Inflammatory macrophage (primary cell): ENCODE measurements around the gene IRF7.

Experiments
- DNase-seq, 2 donors: peaks; one replicate each; pipeline ENCODE4 v3.0.0-alpha.2; 2020 to 2022

Gene IRF7

DNA sequence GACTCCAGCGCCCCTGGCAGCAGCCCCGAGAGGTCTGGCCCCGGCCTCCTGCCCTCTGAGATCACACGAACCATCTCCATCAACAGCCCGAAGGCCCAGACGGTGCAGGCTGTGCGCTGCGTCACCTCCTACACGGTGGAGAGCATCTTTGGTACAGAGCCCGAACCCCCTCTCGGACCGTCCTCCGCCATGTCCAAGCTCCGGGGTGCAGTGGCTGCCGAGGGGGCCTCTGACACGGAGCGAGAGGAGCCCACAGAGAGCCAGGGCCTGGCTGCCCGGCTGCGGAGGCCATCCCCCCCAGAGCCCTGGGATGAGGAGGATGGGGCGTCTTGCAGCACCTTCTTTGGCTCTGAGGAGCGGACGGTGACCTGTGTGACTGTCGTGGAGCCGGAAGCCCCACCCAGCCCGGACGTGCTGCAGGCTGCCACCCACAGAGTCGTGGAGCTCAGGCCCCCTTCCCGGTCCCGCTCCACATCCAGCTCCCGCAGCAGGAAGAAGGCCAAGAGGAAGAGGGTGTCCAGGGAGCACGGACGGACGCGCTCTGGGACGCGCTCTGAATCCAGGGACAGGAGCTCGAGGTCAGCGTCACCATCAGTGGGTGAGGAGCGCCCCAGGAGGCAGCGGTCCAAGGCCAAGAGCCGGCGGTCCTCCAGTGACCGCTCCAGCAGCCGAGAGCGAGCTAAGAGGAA lies 7.6 kb downstream of the IRF7 start:
- DNase-seq = no peak

DNA sequence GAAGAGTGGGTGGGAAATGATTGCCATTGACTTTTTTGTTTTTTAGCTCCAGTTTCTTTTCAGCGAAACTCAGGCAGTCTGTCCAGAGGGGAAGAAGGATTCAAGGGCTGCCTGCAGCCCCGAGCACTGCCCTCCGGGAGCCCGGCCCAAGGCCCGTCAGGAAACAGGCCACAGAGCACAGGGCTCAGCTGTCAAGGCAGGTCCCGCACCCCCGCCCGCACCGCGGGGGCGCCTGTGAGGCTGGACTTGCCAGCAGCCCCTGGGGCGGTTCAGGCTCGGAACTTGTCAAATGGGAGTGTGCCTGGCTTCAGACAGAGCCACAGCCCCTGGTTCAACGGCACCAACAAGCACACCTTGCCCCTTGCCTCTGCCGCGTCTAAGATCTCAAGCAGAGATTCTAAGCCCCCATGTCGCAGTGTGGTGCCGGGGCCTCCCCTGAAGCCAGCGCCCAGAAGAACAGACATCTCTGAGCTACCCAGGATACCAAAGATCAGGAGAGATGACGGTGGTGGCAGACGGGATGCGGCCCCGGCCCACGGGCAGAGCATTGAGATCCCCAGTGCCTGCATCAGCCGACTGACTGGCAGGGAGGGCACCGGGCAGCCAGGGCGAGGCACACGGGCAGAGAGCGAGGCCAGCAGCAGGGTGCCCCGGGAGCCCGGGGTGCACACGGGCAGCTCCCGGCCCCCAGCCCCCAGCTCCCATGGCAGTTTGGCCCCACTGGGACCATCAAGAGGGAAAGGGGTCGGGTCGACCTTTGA lies 8.6 kb downstream of the IRF7 start:
- DNase-seq = no peak

DNA sequence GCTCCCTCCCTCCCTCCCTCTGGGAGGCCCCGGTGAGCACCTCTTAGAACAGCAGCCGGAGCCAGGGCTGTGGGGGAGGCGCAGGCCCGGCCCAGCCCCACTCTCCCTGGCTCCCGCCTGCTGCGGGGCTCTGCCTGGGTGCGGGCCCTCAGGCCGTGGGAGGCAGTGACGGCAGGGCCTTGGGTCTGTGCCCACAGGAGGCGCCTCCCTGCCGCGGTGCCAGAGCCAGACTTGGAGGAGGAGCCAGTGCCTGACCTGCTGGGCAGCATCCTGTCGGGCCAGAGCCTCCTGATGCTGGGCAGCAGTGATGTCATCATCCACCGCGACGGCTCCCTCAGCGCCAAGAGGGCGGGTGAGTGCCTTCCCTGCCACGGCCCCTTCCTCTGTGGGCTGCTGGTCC lies 9.5 kb downstream of the IRF7 start:
- DNase-seq = no peak

DNA sequence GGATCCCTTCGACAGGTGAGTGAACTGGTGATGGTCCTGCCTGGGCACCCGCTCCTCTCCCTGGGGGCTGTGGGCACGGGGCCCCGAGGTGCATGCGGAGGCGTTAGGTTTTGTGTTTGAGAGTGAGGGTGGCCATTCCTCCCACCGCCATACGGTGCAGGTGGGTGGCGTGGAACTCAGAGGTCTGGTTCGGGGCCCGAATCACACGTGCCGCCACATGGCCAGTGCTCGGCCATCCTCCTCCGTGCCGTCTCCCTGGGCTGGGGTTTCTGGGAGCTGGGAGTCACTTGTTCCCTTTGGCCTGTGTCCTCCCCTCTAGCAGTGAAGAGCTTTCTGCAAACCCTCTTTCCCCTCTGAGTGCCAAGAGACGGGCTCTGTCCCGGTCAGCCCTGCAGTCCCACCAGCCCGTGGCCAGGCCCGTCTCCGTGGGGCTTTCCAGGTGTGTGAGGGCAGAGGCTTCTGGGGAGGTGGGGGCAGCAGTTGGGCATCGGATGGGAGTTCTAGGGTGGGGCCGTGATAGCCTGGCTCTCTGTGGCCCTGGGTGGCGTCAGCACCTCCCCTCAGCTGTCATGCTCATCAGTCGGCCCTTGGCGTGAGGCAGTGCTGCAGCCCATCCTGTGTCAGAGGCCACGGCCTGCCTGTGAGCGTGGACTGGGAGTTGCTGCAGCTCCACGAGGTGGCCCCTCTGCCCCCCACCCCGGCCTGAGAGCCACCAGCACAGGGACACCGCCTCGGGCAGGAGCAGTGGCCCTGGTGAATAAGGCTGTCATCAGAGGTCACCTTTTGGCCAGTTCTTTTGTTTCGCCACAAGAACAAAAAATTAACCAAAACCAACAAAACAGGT lies 10.2 kb downstream of the IRF7 start:
- DNase-seq = no peak

DNA sequence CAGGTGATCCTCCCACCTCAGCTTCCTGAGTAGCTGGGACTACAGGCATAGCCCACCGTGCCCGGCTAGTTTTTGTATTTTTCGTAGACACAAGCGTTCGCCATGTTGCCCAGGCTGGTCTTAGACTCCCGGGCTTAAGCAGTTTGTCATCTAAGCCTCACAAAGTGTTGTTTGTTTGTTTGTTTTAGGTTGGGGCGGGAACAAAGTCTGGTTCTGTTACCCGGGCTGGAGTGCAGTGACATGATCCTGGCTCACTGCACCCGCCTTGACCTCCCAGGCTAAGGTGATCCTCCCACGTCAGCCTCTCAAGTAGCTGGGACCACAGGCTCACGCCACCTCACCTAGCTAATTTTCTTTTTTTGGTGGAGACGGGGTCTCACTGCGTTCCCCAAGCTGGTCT lies 12.6 kb downstream of the IRF7 start:
- no peak for DNase-seq

DNA sequence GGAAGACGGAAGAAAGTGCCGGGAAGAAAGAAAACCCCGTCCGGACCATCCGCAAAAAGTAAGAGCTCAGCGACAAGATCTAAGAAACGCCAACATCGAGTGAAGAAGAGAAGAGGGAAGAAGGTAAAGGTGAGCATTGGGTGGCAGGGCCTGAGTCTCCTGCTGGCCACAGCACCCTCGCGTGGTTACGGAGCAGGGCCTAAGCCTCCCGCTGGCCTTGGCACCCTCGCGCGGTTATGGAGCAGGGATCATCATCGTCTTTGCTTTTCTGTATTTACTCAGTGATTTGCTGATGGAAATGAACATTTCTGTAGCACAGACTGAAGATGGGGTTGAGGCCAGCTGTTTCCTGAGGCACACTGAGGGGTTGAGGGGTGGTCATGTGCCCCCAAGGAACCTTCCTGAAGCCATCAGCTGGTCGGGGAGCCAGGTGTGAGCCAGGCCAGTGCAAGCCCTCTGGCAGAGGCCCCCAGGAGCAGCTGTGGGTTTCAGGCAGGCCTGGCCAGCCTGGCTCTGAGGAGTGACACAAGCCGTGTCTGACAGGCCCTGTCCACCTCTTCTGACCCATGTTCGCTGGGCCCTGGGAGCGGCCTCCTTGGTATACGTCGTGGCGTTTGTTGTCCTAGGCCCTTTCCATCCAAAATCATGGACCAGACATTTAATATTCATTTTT lies 14.0 kb downstream of the IRF7 start:
- no peak for DNase-seq

DNA sequence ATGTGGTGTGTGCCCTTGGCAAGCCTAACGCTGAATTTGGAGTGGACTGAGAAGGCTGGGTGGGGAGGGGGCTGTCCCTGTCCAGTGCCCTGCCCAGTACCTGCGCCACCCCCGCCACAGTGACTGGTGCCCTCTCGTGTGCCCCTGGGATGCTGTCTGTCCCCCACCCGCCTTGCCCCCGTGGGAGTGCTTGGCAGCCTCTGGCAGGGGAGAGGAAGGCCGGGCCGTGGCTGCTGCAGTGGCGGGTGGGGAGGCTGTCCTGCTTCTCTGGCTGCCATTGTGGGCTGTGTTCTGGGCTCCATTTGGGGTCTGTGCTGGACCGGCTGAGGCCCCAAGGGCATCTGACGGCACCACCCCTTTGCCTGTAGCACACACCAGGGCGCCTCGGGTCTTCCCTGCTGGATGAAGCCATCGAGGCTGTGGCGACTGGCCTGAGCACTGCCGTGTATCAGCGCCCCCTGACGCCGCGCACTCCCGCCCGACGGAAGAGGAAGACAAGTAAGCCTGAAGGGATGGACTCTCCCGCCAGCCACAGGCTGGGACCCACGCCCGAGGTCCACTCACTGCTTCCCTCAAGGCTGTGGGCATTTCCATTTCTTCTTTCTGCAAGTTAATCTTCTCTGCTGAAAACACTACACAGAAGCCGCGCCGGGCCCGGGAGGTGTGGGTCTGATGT lies 17.6 kb downstream of the IRF7 start:
- DNase-seq = no peak

DNA sequence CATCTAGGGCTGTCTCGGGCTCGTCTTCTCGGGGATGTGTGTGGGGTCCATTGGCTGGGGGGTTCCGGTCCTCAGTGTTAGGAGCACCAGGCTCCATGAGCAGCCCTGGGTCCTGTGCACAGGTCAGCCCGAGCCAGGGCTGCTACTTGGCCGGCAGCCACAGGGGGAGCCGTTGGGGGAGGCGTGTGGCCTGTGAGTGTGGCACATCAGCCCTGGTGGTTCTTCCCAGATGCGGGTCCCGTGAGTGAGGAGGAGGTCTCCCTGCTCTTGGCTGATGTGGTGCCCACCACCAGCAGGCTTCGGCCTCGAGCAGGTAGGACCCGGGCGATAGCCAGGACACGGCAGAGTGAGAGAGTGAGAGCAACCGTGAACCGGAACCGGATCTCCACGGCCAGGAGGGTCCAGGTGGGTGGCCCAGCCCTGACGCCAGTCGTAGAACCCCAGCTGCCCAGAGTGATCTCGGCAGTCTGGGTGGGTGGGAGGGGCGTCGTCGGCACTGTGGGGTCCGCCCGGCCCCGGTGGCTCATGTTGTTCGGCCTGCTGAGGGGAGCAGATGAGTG lies 18.5 kb downstream of the IRF7 start:
- DNase-seq = no peak

DNA sequence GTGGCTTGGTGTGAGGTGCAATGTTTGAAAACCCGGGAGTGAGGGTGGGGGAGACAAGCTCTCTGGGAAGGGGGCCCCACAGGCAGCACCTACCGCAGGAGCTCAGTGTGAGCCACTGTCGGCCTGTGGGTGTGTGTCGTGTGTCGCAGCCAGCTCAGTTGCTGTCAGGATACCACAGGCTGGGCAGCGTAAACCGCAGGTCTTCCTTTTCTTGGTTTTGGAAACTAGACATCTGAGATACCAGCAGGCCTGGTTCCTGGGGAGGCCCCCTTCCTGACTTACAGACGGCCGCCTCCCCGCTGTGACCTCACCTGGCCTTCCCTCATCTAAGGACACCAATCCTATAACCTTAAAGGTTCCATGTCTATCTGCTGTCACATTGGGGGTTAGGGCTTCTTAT lies 19.4 kb downstream of the IRF7 start:
- no peak for DNase-seq

DNA sequence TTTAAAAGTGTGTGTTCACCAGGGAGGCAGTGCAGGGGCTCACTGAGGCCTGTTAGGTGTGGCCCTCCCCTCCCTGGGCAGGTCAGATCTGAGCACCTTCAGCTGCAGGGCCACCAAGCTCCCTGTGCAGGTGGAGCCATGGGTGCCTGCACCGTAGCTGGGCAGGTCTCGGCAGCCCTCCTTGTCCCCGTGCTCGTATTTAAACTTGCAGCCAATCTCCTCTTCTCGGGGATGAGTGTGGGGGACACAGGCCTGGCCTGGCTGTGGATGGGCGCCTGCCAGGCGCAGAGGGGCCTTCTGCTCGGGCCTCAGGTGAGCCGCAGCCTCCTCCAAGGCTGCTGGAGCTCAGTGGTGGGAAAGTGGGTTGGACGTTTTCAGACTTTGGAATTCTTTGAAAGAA lies 20.4 kb downstream of the IRF7 start:
- no peak for DNase-seq

DNA sequence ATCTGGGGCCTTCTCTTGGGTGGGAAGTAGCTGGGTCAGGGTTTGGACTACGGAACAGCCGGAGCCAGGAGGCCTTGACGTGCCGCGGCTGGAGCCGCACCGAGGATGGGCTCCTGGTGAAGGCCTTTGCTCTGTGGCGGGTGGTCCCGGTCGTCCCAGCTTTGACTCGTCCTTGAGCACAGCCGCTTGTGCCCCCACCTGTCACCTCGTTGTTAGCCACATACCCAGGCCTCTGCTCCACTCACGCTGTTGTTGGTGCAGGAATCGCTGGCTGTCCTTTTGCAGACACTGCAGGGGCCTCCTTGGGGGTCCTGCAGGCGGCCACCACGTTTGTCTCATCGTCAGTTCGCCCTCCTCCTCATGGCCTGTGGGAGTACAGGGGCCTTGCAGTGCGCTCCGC lies 22.4 kb downstream of the IRF7 start:
- DNase-seq = no peak

DNA sequence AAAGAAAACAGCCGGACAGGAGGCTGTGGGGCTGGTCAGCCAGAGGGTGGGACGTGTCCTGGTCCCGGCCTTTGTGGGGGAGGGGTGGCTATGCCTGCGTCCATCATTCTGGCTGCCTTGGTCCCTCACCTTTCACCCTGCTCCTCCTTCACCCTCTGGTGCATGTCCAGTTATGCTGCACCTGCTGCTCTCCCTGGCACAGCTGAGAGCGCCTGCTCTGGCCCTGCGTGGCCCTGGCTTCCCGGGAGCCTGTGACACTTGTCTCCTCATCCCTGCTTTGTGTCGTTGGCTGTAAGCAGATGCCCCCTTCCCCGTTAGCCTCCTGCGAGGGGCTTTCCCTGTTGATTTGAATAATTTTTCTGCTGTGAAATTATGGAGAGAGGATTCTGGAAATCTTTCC lies 22.8 kb downstream of the IRF7 start:
- DNase-seq = no peak

DNA sequence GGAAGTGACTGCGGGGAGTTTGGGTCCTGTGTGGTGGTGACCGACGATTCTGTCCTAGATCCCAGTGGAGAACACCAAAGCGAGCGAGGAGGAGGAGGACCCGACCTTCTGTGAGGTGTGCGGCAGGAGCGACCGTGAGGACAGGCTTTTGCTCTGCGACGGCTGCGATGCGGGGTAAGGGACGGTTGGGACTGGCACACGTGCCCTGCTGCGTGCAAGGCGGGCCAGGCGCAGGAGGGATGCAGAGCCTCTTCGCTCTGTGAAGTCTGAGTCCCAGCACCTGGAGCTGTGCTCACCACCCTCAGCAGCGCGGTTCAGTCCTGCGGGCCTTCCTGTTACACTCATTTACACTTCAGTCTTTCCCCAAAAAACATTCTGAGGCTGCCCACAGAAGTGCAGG lies 23.2 kb downstream of the IRF7 start:
- DNase-seq = no peak

DNA sequence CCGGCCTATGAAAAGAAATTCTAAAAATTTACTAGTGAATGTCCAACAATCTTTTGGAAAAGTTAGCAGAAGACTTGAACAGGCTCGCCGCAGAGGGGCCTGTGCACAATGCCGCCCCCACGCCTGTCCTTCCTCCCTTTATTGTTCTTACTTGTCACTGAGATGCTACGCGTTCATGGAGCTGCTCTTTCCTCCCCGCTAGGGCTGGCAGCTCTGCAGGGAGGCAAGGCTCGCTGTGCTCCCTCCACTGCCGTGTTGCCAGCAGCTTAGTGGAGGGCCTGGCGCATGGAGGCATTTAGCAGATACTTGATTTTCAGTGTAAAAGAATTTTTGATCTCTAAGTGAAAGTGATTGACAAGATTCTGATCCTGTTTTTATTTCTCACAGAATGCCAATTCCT lies 24.8 kb downstream of the IRF7 start:
- no peak for DNase-seq

DNA sequence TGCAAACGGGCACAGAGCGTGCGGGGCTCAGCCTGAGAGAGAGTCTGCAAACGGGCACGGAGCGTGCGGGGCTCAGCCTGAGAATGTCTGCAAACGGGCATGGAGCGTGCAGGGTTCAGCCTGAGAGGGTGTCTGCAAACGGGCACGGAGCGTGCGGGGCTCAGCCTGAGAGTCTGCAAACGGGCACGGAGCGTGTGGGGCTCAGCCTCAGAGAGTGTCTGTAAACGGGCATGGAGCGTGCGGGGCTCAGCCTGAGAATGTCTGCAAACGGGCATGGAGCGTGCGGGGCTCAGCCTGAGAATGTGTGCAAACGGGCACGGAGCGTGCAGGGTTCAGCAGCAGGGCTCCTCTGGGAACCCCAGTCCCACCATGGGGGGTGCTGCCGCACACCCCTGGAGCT lies 26.0 kb downstream of the IRF7 start:
- DNase-seq = no peak

DNA sequence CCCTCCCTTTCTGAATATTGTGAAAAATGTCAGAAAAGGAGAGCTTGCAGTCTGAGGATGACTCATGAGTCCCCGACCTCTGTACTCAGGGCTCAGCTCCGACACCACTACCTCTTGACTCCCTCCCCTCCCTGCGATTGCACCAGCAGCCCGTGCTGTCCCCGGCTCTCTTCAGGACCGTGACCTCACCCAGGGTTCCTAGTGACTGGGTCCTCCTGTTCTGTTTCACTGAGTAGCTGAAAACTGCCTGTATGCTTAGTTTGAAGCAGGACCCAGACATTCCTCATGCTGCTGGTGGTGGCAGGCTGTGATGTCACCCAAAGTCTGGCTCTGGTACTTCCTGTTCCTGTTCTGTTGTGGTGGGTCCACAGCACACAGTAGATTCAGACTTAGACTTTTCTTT lies 27.8 kb downstream of the IRF7 start:
- DNase-seq = peak; percentile 92 to 94

DNA sequence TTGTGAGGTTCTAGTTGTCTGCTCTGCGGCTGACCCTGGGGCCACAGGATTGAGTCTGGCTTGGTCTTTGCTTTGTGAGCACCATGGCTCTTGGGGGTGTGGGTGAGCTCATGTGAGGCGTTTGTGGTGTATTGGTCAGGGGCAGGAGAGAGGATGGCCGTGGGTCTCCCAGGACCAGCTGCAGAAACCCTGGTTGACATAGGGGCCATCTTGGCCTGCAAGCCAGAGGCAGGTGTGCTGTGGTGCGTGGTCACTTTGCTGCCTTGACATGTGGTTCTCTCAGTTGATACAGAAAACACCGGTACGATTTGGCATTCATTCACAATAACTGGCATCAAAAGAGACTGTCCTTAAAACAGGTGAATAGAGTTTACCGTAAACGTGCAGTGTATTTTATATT lies 28.2 kb downstream of the IRF7 start:
- no peak for DNase-seq

DNA sequence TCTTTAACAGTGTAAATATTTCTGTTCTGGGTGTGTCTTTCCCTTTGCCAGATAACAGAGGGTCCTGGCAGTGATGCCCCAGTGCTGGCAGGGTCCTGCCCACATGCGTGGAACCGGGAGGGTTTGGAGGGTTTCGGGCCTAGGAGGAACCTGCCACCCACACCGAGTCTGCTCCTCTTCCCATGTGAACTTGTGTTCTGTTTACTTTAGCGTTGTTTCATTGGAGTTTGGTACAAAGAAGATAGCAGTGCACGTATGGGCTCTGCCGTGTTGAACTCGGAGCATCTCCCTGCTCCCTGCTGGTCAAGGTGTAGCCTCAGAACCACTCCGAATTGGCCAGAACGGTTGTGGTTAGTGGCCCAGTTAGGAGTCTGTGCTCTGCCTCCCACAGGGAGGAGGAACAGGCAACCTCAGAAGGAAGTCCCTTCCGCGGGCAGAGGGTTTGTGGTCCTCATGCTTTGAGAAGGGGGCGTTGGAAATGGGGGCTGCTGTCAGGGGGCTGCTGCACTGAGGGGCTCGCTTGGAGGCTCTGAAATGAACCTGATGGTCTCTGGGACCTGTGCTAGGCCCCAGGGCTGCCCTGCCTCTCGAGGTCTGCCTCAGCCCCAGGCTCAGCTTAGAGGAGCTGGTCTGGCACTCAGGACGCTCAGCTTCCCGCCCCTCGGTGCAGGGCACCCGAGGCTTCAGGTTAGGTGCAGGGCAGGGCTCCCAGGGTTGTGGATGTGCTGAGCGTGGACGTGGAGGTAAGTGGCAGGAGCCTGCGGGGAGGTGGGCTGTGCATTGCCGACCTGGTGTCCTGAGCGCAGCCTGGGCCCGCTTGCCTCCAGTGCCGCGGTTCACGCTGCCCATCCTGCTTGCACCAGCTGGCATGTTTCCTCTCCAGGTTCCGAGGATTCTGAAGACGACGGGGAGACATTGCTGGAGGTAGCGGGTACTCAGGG lies 29.1 kb downstream of the IRF7 start:
- DNase-seq = peak; percentile 2 to 26

DNA sequence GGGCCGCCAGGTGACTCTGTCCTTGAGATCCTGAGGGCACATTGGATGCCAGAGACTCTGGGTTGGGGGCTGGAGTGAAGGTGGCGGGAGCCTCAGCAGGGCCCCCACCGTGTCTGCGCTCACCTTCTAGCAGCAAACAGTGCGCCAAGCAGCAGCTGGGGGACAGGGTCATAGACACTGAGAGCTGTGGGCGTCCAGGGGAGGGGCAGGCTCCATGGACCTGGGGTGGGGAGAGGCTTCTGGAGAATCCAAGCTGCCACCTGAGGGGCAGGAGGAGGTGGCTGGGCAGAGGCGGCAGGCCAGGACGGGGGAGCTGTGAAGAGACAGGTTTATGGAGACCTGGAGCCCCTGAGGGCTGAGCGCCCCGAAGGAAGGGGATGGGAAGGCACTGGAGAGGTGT lies 31.5 kb downstream of the IRF7 start:
- no peak for DNase-seq

DNA sequence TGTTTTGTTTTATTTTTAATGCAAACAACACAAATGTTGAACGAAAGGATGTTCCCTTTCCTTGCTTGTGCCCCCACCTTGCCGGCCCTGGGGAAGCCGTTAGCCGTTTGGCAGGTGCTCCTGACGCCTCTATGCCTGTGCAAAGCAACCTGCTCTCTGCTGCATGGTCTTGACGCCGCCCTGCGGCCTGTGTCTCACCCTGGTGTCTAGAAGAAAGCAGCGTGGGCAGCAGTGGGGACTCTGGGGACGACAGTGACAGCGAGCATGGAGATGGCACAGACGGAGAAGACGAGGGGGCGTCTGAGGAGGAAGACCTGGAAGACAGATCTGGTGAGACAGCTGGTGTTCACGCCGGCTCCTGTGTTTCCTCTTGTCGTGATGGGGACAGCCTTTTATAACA lies 34.0 kb downstream of the IRF7 start:
- no peak for DNase-seq

DNA sequence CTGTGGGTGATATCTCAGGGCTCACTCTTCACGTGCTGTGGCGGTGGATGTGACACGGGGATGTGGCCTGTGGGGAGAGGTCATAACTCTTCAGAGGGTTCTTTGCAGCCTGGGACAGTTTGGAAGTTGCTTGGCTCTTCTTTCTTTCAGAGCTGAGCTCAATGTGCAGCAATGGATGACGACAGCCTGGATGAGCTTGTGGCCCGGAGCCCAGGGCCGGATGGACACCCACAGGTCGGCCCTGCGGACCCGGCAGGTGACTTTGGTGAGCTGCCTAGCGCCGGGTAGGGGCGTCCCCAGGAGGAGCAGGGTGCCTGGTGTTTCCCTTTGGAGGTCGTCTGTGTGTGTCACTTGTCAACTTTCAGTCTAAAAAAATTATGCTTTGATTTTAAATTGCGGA lies 34.4 kb downstream of the IRF7 start:
- DNase-seq = no peak
